SU-DHL-6 (cell line): ENCODE data around the gene FYB1.

Experiments used
- H2AFZ ChIP-seq: fragments of 200-600 bp; sonication (generic); 2 replicates; pipeline ENCODE4 v1.6.1; 2014; ENCODE audit warnings: low read depth, mild to moderate bottlenecking, moderate library complexity, mixed read lengths, antibody characterized with exemption, low read length; ENCODE audit not compliant: severe bottlenecking
- H3F3A ChIP-seq: fragments of 200-600 bp; shearing (Covaris generic); 2 replicates; pipeline ENCODE4 v1.6.0; 2016; ENCODE audit warnings: antibody characterized with exemption, mild to moderate bottlenecking; ENCODE audit not compliant: insufficient read depth
- H3K27ac ChIP-seq: fragments of 200-600 bp; sonication (generic); 2 replicates; pipeline ENCODE4 v1.5.1; 2016; ENCODE audit warnings: low read depth, mild to moderate bottlenecking, low read length, moderate library complexity, mixed read lengths
- H3K27me3 ChIP-seq: fragments of 200-600 bp; sonication (generic), shearing (Covaris generic); 2 replicates; pipeline ENCODE4 v1.6.0; 2014; ENCODE audit warnings: mild to moderate bottlenecking, low read length
- H3K36me3 ChIP-seq: fragments of 200-600 bp; sonication (generic); 2 replicates; pipeline ENCODE4 v1.6.1; 2014; ENCODE audit warnings: mild to moderate bottlenecking, low read length, mixed read lengths
- H3K4me2 ChIP-seq: fragments of 300-600, 200-600 bp; shearing (Covaris generic), sonication (generic); 2 replicates; pipeline ENCODE4 v1.6.0; 2014; ENCODE audit warnings: low read length, low read depth, mild to moderate bottlenecking; ENCODE audit not compliant: poor library complexity, severe bottlenecking
- H3K4me3 ChIP-seq: fragments of 200-600 bp; sonication (generic); 2 replicates; pipeline ENCODE4 v1.5.1; 2014; ENCODE audit warnings: antibody characterized with exemption, low read length, mild to moderate bottlenecking, mixed read lengths; ENCODE audit not compliant: insufficient read depth, poor library complexity, severe bottlenecking
- H3K79me2 ChIP-seq: fragments of 200-600 bp; sonication (generic); 2 replicates; pipeline ENCODE4 v1.6.1; 2014; ENCODE audit warnings: mild to moderate bottlenecking, low read length, moderate library complexity; ENCODE audit not compliant: insufficient read depth
- H3K9ac ChIP-seq: fragments of 200-600 bp; sonication (generic); 2 replicates; pipeline ENCODE4 v1.7.0; 2014; ENCODE audit warnings: mild to moderate bottlenecking, low read length
- H3K9me2 ChIP-seq: fragments of 200-600 bp; sonication (generic); replicated peaks from 2 replicates; pipeline ENCODE4 v1.6.1; 2014; ENCODE audit warnings: low read length; ENCODE audit not compliant: insufficient read depth
- H3K9me3 ChIP-seq: fragments of 200-600 bp; sonication (generic); 2 replicates; pipeline ENCODE4 v1.6.1; 2014; ENCODE audit warnings: low read length, mixed read lengths; ENCODE audit not compliant: insufficient read depth
- H4K20me1 ChIP-seq: fragments of 200-600 bp; sonication (generic); 2 replicates; pipeline ENCODE4 v1.6.1; 2014; ENCODE audit warnings: low read depth, mild to moderate bottlenecking, antibody characterized with exemption, low read length, moderate library complexity, mixed read lengths
- CTCF ChIP-seq: fragments of 200-600 bp; sonication (generic); IDR thresholded peaks from one replicate; pipeline ENCODE4 v1.5.1; 2017; ENCODE audit warnings: antibody characterized with exemption, mild to moderate bottlenecking, low read length, moderate library complexity; ENCODE audit not compliant: insufficient read depth, poor library complexity, severe bottlenecking
- EZH2phosphoT487 ChIP-seq: fragments of 200-600 bp; sonication (generic), shearing (Covaris generic); conservative IDR thresholded peaks from 2 replicates; pipeline ENCODE4 v1.6.1; 2018; ENCODE audit warnings: mild to moderate bottlenecking, antibody characterized with exemption, low read length, moderate library complexity, mixed read lengths

The FYB1 gene

GRCh38 chr5:39156082-39156481, 63.3 kb downstream of the FYB1 start:
- Histone ChIP-seq H3K9me2 (no peaks in the 10 kb centered on the region), H3K36me3 (no peaks in the 10 kb centered on the region), H3K27me3 (no peaks in the 10 kb centered on the region), H3K27ac (no peak overlapping the region), H3K9ac (no peak overlapping the region), H3F3A (no peaks in the 10 kb centered on the region), H3K79me2 (no peaks in the 10 kb centered on the region), H2AFZ (no peak overlapping the region), H3K9me3 (no peaks in the 10 kb centered on the region), H4K20me1 (no peaks in the 10 kb centered on the region), H3K4me2 (no peak overlapping the region), H3K4me3 (no peak overlapping the region)
- TF ChIP-seq EZH2phosphoT487 (no peak), CTCF (no peak)

GRCh38 chr5:39151745-39152144, 67.6 kb downstream of the FYB1 start:
- no peaks in the 10 kb centered on the region for H3K27me3 ChIP-seq
- TF ChIP-seq EZH2phosphoT487 (no peak), CTCF (no peak)
- no peaks in the 10 kb centered on the region for H3K9me2 ChIP-seq
- no peak overlapping the region for H3K9ac ChIP-seq
- H3K27ac ChIP-seq: no peak overlapping the region
- no peak overlapping the region for H3K4me3 ChIP-seq
- no peaks in the 10 kb centered on the region for H3K79me2 ChIP-seq
- H3F3A ChIP-seq: no peaks in the 10 kb centered on the region
- H2AFZ ChIP-seq: no peak overlapping the region
- no peaks in the 10 kb centered on the region for H3K36me3 ChIP-seq
- no peaks in the 10 kb centered on the region for H3K9me3 ChIP-seq
- H3K4me2 ChIP-seq: no peak overlapping the region
- no peaks in the 10 kb centered on the region for H4K20me1 ChIP-seq

GRCh38 chr5:39149966-39150365, 69.4 kb downstream of the FYB1 start:
- no peak overlapping the region for H3K9ac ChIP-seq
- TF ChIP-seq EZH2phosphoT487 (no peak), CTCF (no peak)

More at GRCh38 chr5:39149966-39150365, 69.4 kb downstream of the FYB1 start:
- Histone ChIP-seq H3K36me3 (no peaks in the 10 kb centered on the region), H3K9me2 (no peaks in the 10 kb centered on the region), H3K9me3 (no peaks in the 10 kb centered on the region), H3K27ac (no peak overlapping the region), H3K4me2 (no peak overlapping the region), H3K27me3 (no peaks in the 10 kb centered on the region), H4K20me1 (no peaks in the 10 kb centered on the region), H2AFZ (no peak overlapping the region), H3K79me2 (no peaks in the 10 kb centered on the region), H3F3A (no peaks in the 10 kb centered on the region), H3K4me3 (no peak overlapping the region)
